GM10847 (cell line): ENCODE data around the gene BRD3OS.

Source experiments
- POLR2A ChIP-seq: IDR thresholded peaks from 2 replicates; pipeline ENCODE4 v1.6.1; 2011; ENCODE audit not compliant: insufficient read length; ENCODE audit errors: extremely low read depth

BRD3OS gene

DNA sequence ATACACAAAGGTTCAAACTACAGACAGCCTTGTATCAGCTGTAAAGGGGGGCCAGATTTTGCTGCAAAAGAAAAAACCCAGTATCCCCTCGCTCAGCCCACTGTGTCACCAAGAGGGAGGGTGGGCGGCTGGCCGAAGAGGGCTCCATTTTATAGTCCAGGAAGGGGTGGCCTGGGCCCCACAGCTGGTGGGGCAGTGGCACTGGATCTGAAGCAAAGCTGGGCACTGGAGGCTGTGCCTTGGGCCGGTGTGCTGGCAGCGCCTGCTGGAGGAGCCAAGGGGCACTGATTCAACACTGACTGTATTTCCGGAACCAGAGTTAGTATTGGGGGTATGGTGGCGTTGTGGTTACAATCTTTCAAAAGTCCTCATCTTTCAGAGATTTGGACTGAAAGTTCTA, 33.4 kb downstream of the BRD3OS start:
- no peak for TF ChIP-seq POLR2A

DNA sequence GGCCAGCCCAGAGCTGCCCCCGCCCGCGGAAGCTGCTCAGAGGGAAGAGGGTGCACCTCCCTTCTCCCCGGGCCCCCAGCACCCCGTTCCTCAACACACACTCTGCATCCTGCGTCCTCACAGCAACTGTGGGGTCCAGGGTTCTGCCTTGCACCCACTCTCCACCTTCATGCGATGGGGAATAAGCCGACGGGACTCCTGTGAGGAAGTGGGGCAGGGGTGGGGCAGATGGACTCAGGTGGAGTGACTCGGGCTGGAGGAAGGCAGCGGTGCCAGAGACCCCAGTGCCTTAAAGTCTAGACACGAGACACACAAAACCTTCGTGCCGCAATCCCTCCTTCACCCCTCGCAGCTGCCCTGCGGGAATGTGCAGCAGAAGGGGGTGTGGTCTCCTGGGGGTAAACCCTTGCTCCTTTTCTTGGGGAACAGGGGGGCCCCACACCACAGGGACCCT, 33.9 kb downstream of the BRD3OS start:
- TF ChIP-seq POLR2A, result no peak

DNA sequence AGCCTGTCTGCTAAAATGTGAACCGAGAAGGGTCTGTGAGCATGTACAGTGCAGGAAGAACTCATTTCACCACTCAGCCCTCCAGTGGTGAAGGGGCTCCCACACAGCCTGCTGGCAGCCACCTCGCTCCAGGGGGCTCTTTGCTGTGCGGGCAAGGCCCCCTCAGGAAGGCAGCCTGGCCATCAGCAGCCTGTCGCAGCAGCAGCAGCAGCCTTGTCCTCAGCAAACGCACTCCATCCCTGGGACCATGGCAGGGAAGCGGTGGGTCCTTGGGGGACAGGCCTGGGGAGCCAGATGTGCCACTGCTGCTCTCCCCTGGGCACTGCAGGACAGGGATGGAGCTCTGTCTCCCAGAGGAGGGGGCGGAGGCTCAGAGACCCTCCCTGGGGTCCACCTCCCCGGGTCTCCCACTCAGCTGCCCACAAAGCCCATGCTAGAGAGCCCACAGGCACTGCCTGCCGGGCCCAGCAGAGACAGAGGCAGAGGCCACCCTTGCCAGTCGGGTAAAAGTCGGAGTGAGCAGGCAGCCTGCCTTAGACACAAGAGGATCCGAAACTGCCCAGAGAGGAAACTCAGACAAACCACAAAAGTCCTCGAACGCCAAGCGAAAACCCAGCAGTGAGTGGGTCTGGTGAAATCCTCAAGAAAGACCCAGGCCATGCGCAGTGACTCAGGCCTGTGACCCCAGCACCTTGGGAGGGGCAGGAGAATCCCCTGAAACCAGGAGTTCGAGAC, 34.5 kb downstream of the BRD3OS start:
- TF ChIP-seq POLR2A, result no peak

DNA sequence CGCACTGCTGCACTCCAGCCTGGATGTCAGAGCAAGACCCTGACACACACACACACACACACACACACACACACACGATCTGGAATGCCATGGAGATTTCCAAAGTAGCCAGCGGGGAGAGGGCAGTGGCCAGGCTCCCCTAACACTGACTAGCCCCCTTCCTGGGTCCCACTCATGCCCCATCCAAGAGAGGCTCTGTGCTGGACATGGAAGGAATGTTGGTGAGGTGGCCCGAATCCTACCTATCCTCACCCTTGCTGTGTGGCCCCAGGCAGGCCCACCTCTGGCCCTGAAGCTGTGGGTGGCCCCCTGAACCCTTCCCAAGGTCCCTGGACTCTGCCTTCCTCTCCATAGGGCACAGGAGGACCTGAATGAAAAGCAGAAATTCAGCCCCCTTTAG, 35.3 kb downstream of the BRD3OS start:
- TF ChIP-seq POLR2A, result no peak

DNA sequence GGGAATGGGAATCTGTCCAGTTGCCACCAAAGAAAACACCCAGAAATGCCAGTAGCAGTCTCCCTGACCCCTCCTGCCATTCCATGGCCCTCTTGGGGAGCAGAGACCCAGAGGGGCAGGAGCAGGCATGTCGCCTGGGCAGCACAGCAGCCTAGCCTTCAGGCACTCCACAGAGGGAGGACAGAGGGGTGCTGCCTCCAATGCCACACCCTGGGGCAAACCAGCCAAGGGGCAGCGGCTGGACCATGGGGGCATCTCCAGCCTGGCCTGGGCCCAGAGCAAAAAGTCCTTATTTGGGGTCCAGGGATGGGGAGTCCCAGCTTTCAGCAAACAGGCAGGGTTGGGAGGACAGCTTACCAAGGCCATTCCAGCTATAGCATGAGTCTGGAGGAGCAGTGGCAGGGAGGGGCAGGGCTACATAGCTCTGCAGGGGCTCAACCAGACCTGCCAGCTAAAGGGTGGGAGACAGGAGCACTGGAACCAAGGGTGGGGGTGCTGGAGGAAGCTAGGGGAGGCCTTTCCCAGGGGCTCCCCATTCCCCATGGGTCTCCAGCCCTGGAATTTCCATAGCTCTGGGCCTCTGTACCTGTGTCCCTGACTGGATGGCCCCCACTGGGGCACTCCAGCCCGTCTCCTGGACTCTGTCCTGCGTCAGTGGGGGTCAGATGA, 35.9 kb downstream of the BRD3OS start:
- TF ChIP-seq POLR2A, result no peak

DNA sequence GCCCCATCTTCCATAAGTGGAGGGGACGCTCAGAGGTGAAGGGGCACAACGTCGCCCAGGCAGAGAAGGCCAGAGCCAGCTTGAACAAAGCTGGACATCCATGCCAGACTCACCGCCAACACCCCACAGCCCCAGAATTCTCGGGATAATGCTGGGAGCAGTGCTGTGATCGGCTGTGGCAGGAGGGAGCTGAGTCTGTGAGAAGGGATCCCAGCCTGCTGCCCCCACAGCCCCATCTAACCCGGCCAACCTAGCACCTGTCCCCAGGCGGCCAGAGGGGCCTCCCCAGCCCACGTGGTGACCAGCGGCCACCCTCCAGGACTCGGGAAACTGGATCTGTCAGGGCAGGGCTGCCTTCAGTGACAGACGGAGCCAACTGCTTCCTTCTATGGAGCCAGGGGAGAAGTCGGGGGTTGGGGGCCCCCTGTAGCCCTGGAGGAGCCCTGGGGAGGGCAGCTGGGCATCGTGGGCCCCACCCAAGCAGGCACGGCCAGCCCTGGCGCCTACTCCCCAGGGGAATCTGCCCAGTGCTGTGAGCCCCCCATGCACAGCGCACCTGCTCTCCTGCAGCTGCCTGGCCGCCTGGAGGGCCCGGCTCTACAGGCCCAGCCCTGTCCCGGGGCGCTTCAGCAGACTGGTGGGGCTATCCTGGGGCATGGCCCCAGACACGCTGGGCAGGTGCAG, 36.5 kb downstream of the BRD3OS start:
- TF ChIP-seq POLR2A, result no peak

DNA sequence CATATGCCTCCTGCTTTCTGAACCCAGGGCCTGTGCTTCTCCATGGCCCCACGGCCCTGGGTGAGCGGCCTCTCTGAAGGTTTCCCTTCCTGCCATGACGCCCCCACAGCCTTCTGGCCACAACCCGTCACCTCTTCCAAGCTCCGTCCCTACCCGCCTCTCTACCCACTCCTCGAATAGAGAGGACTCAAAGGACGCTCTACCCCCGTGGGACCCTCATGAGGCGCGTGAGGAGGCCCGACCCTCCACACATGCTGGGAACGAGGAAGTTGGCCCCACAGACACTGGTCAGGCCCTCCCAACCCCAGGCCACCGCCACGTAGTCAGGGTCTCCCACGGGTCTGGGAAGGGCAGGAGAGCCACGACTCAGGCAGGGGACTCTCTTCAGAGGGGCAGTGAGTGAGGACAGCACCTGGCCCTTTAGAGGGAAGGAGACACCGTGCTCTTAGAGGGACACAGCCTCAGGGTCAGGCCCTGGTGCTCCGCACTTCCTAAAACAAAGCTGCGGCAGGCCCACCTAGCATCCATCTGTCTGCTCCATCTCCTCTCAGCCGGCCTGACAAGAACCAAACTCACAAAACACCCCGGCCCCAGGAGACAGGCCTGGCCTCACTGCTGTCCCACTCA, 37.3 kb downstream of the BRD3OS start:
- no peak for TF ChIP-seq POLR2A

DNA sequence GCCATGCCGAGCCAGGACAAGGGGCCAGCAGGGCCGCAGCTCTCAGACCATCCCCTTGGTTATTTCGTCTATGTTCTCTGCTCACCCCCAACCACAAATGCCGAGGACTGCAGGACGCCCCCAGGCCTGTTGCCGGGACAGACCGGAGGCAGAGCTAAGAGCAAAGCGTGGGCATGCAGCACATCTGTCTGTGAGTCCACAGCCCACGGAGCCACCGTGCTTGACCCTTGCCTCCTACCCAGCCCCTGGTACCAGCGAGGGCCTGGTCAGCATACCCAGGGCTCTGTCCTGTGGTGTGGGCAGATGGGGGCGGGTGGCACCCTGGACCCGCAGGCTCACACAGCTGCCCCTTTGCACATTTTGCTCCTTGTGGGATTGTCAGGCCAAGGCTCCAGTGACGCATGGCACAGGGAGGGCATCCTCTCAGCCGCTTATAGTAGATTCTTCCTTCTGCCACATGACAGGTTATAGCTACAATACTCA, 37.8 kb downstream of the BRD3OS start:
- no peak for TF ChIP-seq POLR2A

DNA sequence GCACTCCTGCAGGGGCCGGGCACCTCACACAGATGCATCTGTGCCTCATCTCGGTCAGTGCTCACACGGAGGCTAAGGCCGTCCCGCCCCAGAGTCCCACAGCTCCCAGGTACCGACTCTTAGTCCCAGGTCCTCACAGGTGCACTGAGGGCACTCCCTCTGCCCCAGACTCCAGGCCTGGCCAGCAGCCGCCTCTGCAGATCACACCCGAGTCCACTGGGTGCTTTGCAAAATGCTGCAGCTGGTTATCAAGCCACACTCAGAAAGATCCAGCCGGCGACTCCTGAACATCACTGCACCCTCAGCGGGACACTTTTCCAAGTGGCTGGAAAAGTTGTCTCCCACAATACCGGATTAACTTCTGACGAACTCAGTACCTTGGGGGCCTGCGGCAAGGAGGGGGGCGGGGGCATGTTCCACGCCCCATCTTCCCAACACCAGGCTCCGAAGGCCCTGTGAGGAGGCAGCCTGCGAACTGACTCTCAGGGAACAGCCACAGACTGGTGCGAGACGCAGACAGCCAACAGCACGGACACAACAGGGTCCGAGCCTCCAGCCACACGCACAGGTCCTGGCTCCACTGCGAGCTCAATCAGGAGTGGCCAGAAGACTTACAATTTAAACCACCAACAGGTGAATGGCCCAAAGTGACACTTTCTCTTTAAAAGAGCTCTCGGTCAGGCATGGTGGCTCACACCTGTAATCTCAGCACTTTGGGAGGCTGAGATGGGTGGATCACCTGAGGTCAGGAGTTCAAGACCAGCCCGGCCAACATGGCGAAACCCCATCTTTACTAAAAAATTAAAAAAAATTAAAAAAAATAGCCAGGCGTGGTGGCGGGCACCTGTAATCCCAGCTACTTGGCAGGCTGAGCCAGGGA, 38.5 kb downstream of the BRD3OS start:
- no peak for TF ChIP-seq POLR2A

DNA sequence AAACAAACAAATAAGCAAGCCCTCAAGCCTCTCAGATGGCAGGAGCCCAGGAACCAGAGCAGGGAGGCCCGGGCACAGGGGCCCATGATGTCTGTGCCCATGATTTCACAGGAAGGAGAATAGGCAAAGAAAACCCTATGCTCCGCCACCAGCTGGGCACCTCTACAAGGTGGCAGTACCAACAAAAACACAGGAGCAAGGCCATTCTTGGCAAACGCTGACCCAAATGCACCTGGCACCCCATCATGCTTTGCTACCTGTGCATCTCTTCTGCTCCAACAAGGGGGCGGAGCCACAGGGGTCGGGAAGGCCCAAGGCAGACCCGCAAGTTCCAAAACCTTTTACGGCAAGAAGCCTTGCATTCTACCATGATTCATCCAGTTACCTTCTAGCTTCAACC, 39.4 kb downstream of the BRD3OS start:
- no peak for TF ChIP-seq POLR2A

DNA sequence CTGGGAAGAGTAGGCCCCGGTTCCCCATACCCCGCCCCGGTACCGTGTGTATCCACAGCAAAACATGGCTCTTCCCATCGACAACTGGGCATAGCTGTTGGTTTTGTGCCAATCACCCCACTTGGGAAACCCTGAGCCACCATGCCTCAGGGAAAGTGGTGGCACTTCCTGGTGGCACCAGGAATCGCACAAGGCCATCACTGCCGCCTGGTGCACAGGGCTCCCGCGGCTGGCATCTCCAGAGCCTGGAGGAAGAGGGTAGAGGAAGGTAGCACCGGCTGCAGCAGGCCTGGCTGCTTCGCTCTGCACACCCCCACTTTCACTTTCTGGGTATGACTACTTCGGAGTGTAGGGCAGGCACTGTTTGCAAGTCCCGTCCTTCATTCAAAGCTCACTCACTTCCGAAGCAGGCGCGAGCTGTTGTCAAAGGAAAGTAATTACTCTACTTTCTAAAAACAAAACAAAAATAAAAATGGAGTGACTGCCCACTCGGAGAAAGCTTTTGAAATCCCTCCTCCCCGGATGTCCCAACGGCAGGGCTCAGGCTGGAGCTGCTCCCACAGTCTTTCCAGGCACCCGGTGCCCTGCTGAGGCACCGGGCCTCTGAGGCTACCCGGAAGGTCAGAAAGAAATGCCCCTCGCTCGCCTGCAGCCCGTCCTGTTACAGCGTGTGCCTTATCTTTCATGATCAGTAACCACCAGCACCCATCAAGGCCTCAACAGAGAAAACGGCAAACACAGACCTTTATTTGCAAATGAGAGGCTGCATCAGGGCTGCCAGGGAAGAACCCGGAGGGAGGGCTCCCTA, 40.5 kb downstream of the BRD3OS start:
- TF ChIP-seq POLR2A, result no peak

DNA sequence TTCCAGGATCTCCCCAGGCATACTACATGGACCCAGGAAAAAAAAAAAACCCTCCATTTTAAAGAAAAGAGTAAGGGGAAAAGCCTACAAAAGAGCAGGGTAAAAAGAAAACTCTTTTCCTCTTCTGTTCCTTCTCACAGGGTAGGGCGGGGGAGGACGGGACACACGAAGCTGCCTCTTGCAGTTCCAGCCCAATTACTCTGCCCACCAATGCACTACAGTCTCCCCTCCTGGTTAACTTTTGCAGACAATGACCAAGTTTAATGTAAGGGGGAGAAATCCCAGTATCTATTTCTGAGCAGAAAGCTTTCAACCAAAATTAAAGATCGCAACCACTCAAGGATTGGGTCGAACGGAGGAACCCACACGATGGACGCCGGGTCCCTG, 41.2 kb downstream of the BRD3OS start:
- TF ChIP-seq POLR2A, result no peak

DNA sequence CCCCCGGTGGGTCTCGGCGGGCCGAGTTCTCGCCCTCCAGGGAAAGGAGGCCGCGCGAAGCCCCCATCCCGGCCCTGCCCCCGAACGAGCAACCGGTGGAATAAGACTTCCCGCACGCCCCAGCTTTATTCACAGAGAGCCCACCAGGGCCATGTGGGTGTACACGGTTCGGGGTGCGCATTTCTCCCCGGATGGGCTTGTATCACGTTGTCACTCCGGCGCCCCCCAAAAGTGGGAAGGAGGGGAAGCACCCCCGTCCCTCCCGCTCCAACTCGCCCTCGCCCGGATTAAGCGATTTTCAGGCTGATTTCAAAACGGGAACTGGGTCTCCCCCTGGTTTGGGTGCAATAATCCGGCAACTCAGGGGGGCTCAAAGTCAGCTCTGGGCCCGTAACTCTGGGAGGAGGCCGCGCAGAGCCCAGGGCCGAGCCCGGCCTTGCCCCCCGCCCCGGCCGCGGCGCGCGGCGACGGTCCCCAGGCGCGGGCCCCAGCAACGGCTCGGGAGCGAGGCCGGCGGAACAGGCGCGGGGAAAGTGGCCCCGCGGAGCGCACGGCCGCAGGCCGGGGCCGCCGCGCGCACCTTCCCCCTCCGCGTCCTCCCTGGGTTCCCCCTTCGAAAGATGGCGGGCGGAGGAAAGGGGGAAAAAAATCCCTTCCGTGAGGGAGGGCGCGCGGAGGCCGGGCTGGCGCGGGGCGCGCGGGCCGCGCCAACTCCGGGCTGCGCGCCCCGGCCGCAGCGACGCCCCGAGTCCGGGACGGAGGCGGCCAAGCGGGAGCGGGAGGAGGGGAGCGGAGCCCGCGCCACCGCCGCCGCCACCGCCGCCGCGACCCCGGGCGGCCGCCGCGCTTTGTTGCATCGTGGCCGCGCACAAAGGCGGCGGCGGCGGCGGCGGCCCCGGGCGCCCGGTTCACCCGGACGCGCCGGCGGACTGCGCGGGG, 41.9 kb downstream of the BRD3OS start:
- TF ChIP-seq POLR2A, result no peak
